ENCODE measurements around the gene DOCK4. TPM values are rescaled to one million over a fixed set of nuclear protein-coding genes. Genes with fewer than 3 reads are reported as not detected.
"Not testable (repeated sequence)": the region's sequence is repeated elsewhere in the genome, so short reads cannot be mapped to it uniquely, and the experiment has no call there.

The DOCK4 gene
- total RNA-seq, 1 donor from 2014 or later = 4.5 TPM

GRCh38 chr7:112252691-112253090 is 46.5 kb upstream of the DOCK4 start:
- no peaks in the 10 kb centered on the region for H3K36me3 ChIP-seq (ENCODE audit: control insufficient read depth, insufficient read depth, low read length)
- H3K4me3 ChIP-seq (ENCODE audit: low read depth, low read length) = no peak overlapping the region
- FAIRE-seq (no peak), DNase-seq (ENCODE audit: low read depth) (no peak)
- no peak for TF ChIP-seq CTCF (IDR thresholded peaks at IDR 0.05; ENCODE audit: insufficient read depth, low read length, severe bottlenecking)
- H3K27me3 ChIP-seq (ENCODE audit: control insufficient read depth, insufficient read depth, low read length) = no peaks in the 10 kb centered on the region

DNA sequence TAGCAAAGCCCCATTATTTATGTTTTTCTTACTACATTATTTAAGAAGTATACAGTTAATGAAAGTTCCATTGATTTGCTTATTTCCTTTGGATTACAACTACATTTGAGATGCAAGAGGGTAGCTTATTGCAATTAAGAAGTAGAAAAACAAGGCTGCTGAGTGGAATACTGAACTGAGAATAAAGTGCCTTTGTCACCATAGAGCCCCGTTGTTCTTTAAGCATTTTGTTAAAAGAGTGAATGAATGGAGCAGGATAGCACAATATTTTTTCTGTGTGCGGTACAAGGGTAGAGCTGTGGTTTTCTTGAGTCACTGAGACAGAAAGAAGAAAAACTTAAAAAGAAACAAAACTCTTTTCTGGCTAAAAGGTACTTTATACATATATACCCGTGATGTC is 45.9 kb upstream of the DOCK4 start:
- FAIRE-seq (no peak), DNase-seq (ENCODE audit: low read depth) (no peak)
- Histone ChIP-seq H3K27me3 (ENCODE audit: control insufficient read depth, insufficient read depth, low read length) (no peaks in the 10 kb centered on the region), H3K4me3 (ENCODE audit: low read depth, low read length) (no peak overlapping the region), H3K36me3 (ENCODE audit: control insufficient read depth, insufficient read depth, low read length) (no peaks in the 10 kb centered on the region)
- no peak for TF ChIP-seq CTCF (IDR thresholded peaks at IDR 0.05; ENCODE audit: insufficient read depth, low read length, severe bottlenecking)

DNA sequence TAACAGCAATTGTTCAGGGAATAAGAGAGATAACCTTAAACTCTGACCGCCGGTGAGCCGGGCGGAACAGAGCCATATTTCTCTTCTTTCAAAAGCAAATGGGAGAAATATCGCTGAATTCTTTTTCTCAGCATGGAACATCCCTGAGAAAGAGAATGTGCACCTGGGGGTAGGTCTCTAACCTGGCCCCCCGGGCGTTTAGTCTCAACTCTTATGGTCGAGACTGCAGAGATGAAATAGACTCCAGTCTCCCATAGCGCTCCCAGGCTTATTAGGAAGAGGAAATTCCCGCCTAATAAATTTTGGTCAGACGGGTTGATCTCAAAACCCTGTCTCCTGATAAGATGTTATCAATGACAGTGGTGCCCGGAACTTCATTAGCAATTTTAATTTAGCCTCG is 43.8 kb upstream of the DOCK4 start:
- H3K27me3 ChIP-seq (ENCODE audit: control insufficient read depth, insufficient read depth, low read length); H3K36me3 ChIP-seq (ENCODE audit: control insufficient read depth, insufficient read depth, low read length); H3K4me3 ChIP-seq (ENCODE audit: low read depth, low read length); FAIRE-seq; DNase-seq (ENCODE audit: low read depth): not testable (repeated sequence)

DNA sequence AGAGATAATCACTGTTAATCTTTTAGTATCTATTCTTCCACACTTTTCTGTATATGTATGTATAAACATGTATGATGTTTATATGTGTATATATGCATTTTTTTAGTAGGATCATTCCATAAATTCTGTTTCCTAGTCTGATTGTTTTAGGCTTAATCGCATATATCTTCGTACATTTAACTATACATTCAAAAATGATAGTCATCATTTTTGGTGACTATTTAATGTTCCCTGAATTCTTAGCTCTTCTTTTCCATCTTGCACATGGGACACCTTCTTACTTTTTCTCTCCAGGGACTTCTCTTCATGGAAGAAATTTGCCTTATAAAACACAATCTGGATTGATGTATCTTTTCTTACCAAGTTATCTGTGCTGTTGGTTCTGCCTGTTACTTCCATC is 42.4 kb upstream of the DOCK4 start:
- no peaks in the 10 kb centered on the region for H3K36me3 ChIP-seq (ENCODE audit: control insufficient read depth, insufficient read depth, low read length)
- H3K27me3 ChIP-seq (ENCODE audit: control insufficient read depth, insufficient read depth, low read length) = no peaks in the 10 kb centered on the region
- no peak for FAIRE-seq
- TF ChIP-seq CTCF (IDR thresholded peaks at IDR 0.05; ENCODE audit: insufficient read depth, low read length, severe bottlenecking) = no peak
- DNase-seq (ENCODE audit: low read depth) = no peak
- no peak overlapping the region for H3K4me3 ChIP-seq (ENCODE audit: low read depth, low read length)

DNA sequence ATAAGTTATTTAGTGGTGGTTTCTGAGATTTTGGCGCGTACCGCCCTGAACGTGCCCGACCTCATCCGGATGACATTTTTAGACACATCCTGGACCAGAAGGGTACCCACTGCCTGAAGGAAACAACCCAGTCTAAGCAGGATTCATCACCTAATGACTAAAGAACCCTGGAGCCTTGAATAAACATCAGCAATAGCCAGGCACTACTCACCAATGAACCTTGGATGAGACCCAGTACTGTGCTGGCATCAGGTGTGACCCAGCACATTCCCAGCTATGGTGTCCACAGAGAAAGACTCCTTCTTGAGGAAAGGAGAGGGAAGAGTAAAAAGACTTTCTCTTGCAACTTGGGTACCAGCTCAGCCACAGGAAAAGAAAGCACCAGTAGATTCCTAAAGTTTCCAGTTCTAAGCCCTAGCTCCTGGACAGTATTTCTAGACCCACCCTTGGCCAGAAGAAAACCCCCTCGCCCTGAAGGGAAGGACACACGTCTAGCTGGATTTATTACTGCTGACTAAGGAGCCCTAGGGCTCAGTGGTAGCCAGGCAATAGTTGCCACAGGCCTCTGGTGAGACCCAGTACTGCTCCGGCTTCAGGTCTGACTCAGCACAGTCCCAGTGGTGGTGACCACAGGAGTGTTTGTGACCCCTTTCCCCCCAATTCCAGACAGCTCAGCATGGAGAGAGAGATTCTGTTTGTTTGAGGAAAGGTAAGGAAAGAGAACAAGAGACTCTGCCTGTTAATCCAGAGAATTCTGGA is 32.8 kb upstream of the DOCK4 start:
- peak; percentile 86 for DNase-seq (ENCODE audit: low read depth)
- no peaks in the 10 kb centered on the region for H3K36me3 ChIP-seq (ENCODE audit: control insufficient read depth, insufficient read depth, low read length)
- no peak for TF ChIP-seq CTCF (IDR thresholded peaks at IDR 0.05; ENCODE audit: insufficient read depth, low read length, severe bottlenecking)
- H3K27me3 ChIP-seq (ENCODE audit: control insufficient read depth, insufficient read depth, low read length) = no peaks in the 10 kb centered on the region
- FAIRE-seq = no peak
- no peak overlapping the region for H3K4me3 ChIP-seq (ENCODE audit: low read depth, low read length)

GRCh38 chr7:112238330-112238729 is 32.1 kb upstream of the DOCK4 start:
- TF ChIP-seq CTCF (IDR thresholded peaks at IDR 0.05; ENCODE audit: insufficient read depth, low read length, severe bottlenecking) = no peak
- no peak for DNase-seq (ENCODE audit: low read depth)
- H3K27me3 ChIP-seq (ENCODE audit: control insufficient read depth, insufficient read depth, low read length) = no peaks in the 10 kb centered on the region

More at GRCh38 chr7:112238330-112238729, 32.1 kb upstream of the DOCK4 start:
- no peak for FAIRE-seq
- H3K36me3 ChIP-seq (ENCODE audit: control insufficient read depth, insufficient read depth, low read length) = no peaks in the 10 kb centered on the region
- H3K4me3 ChIP-seq (ENCODE audit: low read depth, low read length) = no peak overlapping the region
